Adipocyte (in vitro differentiated cells): ENCODE results near the gene SLC44A3.

ENCODE experiments used
- DNase-seq: peaks from one replicate; pipeline ENCODE4 v3.0.0-alpha.2; 2015; ENCODE audit warnings: low read depth
- H3K27me3 ChIP-seq: replicated peaks from 2 replicates; pipeline ENCODE4 v1.7.0; 2013; ENCODE audit warnings: mild to moderate bottlenecking, low read length, moderate library complexity; ENCODE audit not compliant: control insufficient read depth, insufficient read depth
- H3K36me3 ChIP-seq: 2 replicates; pipeline ENCODE4 v1.7.0; 2013; ENCODE audit warnings: low read length, mild to moderate bottlenecking, moderate library complexity; ENCODE audit not compliant: control insufficient read depth, insufficient read depth, severe bottlenecking
- H3K4me1 ChIP-seq: 2 replicates; pipeline ENCODE4 v1.7.0; 2013; ENCODE audit warnings: mild to moderate bottlenecking, low read length, moderate library complexity; ENCODE audit not compliant: control insufficient read depth, insufficient read depth
- H3K4me3 ChIP-seq: 2 replicates; pipeline ENCODE4 v1.7.0; 2013; ENCODE audit warnings: mild to moderate bottlenecking, low read length, moderate library complexity
- H3K9ac ChIP-seq: 2 replicates; pipeline ENCODE4 v1.7.0; 2013; ENCODE audit warnings: mild to moderate bottlenecking, low read length, moderate library complexity
- H3K9me3 ChIP-seq: 2 replicates; pipeline ENCODE4 v1.7.0; 2013; ENCODE audit warnings: mild to moderate bottlenecking, low read length, moderate library complexity; ENCODE audit not compliant: control insufficient read depth

Gene SLC44A3, protein sequence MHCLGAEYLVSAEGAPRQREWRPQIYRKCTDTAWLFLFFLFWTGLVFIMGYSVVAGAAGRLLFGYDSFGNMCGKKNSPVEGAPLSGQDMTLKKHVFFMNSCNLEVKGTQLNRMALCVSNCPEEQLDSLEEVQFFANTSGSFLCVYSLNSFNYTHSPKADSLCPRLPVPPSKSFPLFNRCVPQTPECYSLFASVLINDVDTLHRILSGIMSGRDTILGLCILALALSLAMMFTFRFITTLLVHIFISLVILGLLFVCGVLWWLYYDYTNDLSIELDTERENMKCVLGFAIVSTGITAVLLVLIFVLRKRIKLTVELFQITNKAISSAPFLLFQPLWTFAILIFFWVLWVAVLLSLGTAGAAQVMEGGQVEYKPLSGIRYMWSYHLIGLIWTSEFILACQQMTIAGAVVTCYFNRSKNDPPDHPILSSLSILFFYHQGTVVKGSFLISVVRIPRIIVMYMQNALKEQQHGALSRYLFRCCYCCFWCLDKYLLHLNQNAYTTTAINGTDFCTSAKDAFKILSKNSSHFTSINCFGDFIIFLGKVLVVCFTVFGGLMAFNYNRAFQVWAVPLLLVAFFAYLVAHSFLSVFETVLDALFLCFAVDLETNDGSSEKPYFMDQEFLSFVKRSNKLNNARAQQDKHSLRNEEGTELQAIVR

DNA sequence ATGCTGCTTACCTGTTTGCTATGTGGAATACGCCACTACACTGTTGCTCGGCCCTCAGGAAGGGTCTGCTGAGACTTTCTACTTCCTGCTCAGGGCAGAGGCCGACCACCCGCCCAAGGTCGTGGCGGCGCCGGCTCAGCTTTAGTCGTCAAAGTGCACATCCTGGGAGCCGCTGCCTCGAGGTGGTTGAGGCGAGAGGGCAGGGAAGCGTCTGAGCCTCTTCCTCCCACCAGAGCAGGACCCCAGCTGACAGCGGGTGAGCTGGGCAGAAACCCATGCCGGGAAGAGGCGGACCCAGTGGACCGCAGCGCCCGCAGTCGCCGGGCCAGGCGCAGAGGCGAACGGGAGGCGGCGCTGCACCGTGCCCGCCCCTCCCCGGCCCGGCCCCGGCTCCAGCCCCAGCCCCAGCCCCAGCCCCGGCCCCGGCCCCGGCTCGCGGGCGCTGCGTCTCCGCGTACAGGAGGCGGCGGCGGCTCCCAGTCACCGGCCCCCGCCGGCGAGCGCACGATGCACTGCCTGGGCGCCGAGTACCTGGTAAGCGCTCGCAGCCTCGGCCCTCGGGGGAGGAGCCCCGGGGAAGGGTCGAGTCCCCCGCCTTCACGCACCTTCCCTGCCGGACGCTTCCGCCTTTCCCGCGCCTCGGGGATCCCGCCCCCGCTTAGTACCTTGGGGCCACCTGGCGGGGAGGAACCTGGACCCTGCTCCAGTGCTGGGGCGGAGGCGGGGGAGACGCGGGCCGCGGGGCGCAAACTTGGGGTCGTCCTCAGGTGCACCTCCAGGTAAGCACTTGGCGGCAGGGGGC is at the start of gene SLC44A3:
Gene SLC44A3, plus strand, starts transcription at position 413 of the 802 bp plus-strand sequence. Its CDS starts 95 bp downstream, at position 508.
- DNase-seq, result peak; percentile 85
- H3K4me1 ChIP-seq, result peaks cover 4% of the 10 kb centered on the region

DNA sequence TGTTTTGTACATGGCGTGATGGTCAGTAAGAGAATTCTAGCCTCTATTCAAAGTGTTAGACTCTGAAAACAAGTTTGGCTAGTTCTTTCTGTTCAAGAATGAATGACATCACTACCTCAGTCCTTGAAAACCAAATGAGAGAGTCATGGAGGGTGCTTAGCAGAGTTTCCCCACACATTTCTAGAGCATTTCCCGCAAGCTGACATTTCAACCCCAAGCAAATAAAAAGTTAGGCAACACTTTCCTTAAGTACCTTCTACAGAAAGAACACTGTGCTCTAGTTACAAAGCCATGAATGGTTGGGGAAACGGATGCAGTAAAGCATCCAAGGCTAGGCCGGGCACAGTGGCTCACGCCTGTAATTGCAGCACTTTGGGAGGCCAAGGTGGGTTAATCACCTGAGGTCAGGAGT is 47.9 kb upstream of the SLC44A3 start:
- peaks cover 7% of the 10 kb centered on the region for H3K9me3 ChIP-seq
- no peaks in the 10 kb centered on the region for H3K27me3 ChIP-seq
- no peak overlapping the region for H3K4me3 ChIP-seq
- H3K9ac ChIP-seq, result no peak overlapping the region
- no peak for DNase-seq
- H3K4me1 ChIP-seq, result peaks cover 17% of the 10 kb centered on the region
- H3K36me3 ChIP-seq, result no peaks in the 10 kb centered on the region

More for the DNA sequence above, at the start of gene SLC44A3:
- peaks cover 22% of the 10 kb centered on the region for H3K27me3 ChIP-seq
- no peaks in the 10 kb centered on the region for H3K36me3 ChIP-seq
- H3K9ac ChIP-seq, result peak within 1 kb of the TSS; percentile 85
- peak within 1 kb of the TSS; percentile 86 for H3K4me3 ChIP-seq
- H3K9me3 ChIP-seq, result peaks cover 9% of the 10 kb centered on the region

DNA sequence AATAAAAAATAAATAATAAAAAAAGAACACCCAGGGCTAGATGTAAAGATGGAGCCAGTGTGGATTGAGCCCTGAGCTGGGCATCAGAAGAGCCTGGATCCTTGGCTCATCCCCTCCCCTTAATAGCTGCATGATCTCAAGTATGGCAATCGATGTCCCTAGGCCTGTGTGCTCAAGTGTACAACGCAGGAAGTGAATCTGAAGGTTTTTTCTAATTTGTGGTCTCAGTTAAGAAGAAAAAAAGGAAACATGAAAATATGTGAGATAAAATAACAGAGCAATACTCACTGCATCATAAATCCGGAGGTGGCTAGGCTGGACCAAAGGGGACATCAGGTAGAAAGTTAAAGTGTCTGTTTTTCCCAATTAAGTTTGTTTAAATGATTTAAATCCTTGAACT is 47.3 kb upstream of the SLC44A3 start:
- H3K27me3 ChIP-seq, result no peaks in the 10 kb centered on the region
- H3K9ac ChIP-seq, result no peak overlapping the region
- H3K9me3 ChIP-seq, result peaks cover 7% of the 10 kb centered on the region
- no peak for DNase-seq
- no peaks in the 10 kb centered on the region for H3K36me3 ChIP-seq
- H3K4me1 ChIP-seq, result peaks cover 17% of the 10 kb centered on the region
- no peak overlapping the region for H3K4me3 ChIP-seq

DNA sequence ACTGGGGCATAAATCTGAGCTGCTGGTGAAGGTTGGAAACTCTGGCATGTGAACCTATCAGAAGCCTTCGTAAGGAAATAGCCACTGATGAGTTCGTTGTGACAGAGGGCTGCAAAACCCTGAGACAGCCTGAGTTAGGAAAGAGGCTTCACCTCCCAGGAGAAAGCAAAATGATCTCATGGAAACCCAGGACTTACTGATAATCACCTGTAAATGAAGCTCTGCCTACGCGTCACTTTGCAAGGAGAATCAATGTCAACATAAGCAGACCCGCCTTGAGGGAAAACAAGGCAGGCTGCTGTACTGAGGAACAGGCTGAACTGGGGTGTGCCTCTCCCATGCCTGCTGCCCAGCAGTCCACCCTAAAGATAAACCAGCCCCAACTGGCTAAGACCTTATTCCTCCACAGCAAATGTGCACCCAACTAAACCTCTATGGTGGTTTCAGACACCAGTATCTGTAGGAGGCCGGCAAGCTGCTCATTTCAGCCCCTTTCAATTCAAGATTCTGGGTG is 46.8 kb upstream of the SLC44A3 start:
- Histone ChIP-seq H3K4me1 (peaks cover 18% of the 10 kb centered on the region), H3K9me3 (peaks cover 7% of the 10 kb centered on the region), H3K9ac (no peak overlapping the region), H3K4me3 (no peak overlapping the region), H3K36me3 (no peaks in the 10 kb centered on the region), H3K27me3 (no peaks in the 10 kb centered on the region)
- DNase-seq, result no peak

DNA sequence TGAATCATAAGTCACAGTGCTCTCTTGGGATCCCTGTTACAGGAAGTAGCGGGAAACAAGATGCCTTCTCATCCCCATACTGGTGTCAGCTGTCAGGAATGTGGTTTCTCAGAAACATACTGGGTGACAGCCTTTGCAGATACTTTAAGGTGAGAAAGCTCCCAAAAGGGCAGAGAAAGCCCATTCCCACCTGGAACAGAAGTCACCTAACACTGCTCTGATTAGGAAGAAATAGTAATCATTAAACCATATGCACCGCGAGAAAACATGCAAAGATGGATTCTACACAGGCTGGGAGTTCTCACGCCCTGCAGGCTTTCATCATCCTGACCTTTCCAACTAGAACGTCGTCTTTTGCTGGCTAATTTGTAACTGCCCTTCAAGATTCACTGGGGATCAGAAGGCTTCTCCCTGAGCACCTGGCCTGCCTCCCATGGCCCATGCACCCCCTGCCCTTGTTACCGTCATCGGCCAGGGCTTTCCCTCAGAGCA is 46.2 kb upstream of the SLC44A3 start:
- no peaks in the 10 kb centered on the region for H3K27me3 ChIP-seq
- H3K9ac ChIP-seq, result no peak overlapping the region
- H3K36me3 ChIP-seq, result no peaks in the 10 kb centered on the region
- DNase-seq, result no peak
- peaks cover 24% of the 10 kb centered on the region for H3K4me1 ChIP-seq
- H3K4me3 ChIP-seq, result no peak overlapping the region
- peaks cover 7% of the 10 kb centered on the region for H3K9me3 ChIP-seq

DNA sequence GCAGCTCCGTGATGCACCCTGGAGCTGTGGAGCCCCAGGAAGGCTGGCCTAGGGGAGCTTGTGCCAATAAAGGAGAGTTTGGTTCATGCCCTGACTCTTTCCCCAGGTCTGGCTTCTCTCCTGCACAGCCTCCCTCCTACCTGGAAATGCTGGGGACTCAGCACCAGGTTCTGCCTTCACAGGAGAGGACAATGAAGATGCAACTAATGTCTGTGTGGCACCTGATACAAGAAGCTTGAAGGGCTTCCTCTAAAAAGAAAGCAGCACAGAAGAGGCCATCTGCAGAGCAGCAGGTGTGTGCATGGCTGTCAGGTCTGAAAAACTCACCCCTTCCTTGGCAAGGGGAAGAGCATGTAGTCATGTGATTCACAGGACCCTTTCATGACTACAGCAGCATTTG is 43.7 kb upstream of the SLC44A3 start:
- Histone ChIP-seq H3K36me3 (no peaks in the 10 kb centered on the region), H3K9me3 (peaks cover 7% of the 10 kb centered on the region), H3K9ac (no peak overlapping the region), H3K4me3 (no peak overlapping the region), H3K27me3 (no peaks in the 10 kb centered on the region), H3K4me1 (peaks cover 24% of the 10 kb centered on the region)
- DNase-seq, result no peak

DNA sequence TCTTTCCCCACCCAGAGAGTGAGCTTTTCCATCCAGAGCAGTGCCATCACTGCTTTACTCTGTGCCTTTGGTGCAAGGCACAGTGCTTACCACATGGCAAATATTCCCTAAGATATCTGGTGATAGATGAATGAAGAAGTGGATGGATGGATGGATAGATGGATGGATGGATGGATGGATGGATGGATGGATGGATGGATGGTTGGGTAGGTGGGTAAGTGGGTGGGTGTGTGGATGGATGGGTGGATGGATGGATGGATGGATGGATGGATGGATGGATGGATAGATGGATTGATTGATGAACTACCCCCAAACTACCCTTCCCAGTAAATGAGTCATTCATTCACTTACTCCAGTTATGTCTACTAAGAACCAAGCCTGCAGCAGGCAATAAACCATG is 42.9 kb upstream of the SLC44A3 start:
- Histone ChIP-seq H3K4me3 (no peak overlapping the region), H3K36me3 (no peaks in the 10 kb centered on the region), H3K9ac (no peak overlapping the region), H3K27me3 (no peaks in the 10 kb centered on the region), H3K4me1 (peaks cover 21% of the 10 kb centered on the region), H3K9me3 (peaks cover 7% of the 10 kb centered on the region)
- no peak for DNase-seq

DNA sequence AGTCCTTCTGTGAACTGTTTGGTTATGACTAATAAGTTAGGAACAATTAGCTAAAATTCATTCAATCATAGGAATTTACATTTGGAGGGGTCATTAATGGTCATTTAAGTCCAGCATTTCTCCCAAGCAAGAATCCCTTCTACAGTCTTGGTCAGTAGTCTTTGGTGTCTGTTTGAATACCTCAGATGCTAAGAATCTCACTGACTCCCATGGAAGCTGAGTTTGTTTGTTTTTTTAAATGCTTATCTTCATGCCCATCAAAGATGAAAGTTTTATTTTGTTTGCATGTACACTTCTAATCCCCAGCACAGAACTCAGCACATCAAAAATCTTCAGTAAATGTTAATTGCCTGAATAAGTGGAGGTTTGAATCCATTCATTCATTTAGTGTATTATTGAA is 41.3 kb upstream of the SLC44A3 start:
- no peaks in the 10 kb centered on the region for H3K36me3 ChIP-seq
- peaks cover 23% of the 10 kb centered on the region for H3K4me1 ChIP-seq

DNA sequence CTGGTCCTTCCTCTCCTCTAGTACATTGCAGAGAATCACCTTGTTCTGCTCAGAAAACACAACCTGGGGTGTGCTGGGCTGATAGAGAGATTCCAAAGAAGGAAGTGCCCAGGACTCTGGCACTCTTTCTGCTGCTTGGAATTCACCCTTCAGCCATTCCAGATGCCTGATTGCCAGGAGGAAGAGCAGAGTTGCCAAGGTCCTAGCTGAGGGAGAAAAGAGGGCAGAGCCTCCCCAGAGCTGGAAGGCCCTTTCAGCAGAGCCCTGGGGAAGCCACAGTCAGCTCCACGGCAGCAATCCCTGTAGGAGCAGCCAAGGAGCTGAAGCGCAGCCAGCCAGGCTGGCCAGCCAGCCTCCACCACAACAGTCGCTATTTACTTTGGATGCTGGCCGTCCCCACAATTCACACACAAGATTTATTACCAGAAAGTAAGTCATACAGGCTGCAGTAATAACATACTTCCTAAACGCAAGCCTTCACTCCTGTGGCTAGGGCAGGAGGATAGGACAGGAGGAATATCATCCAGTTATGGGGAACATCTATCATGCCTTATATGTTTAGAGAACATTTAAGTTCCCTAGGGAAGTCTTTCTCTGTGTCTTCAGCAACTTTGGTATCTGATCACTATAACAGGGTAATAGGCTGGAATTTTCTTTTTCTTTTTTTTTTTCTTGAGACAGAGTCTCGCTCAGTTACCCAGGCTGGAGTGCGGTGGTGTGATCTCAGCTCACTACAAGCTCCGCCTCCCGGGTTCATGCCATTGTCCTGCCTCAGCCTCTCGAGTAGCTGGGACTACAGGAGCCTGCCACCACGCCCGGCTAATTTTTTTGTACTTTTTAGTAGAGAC is 36.6 kb upstream of the SLC44A3 start:
- Histone ChIP-seq H3K4me3 (peak overlapping the region; percentile 69), H3K9ac (peak overlapping the region; percentile 79), H3K27me3 (no peaks in the 10 kb centered on the region), H3K4me1 (peaks cover 25% of the 10 kb centered on the region), H3K36me3 (no peaks in the 10 kb centered on the region), H3K9me3 (no peaks in the 10 kb centered on the region)
- no peak for DNase-seq

More for the DNA sequence above, 41.3 kb upstream of the SLC44A3 start:
- peak; percentile 42 for DNase-seq
- H3K9me3 ChIP-seq, result peaks cover 7% of the 10 kb centered on the region
- H3K27me3 ChIP-seq, result no peaks in the 10 kb centered on the region
- H3K4me3 ChIP-seq, result no peak overlapping the region
- no peak overlapping the region for H3K9ac ChIP-seq

DNA sequence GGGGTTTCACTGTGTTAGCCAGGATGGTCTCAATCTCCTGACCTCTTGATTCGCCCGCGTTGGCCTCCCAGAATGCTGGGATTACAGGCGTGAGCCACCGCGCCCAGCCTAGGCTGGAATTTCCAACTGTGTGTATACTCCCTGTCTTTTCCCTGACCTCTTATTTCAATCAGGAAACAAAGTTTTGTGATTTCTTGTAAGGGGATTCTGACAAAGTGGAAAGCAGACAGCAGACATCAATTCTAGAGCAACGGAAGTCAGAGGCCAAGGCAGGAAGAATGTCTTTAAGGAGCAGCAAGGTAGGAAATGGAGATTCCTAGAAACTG is 36.0 kb upstream of the SLC44A3 start:
- Histone ChIP-seq H3K9me3 (no peaks in the 10 kb centered on the region), H3K4me1 (peaks cover 21% of the 10 kb centered on the region), H3K9ac (peak overlapping the region; percentile 79), H3K4me3 (peak overlapping the region; percentile 69), H3K36me3 (no peaks in the 10 kb centered on the region), H3K27me3 (no peaks in the 10 kb centered on the region)
- DNase-seq, result no peak
